GM19438 (cell line): Measurements from ENCODE around the gene HLX.

Source experiments
- ATAC-seq: cut with Tn5 transposase; IDR thresholded peaks from one replicate; pipeline ENCODE4 v1.9.1; 2021; ENCODE audit warnings: low read depth; ENCODE audit not compliant: unreplicated experiment

Gene HLX

GRCh38 chr1:220922951-220923350 lies 43.7 kb downstream of the HLX start:
- no peak for ATAC-seq

- ATAC-seq, result no peak
Observed at GRCh38 chr1:220924331-220924970, 45.2 kb downstream of the HLX start.

GRCh38 chr1:220925707-220926106 lies 46.5 kb downstream of the HLX start:
- ATAC-seq, result no peak

GRCh38 chr1:220926146-220926545 lies 46.9 kb downstream of the HLX start:
- no peak for ATAC-seq

GRCh38 chr1:220927442-220927841 lies 48.2 kb downstream of the HLX start:
- ATAC-seq, result no peak

- no peak for ATAC-seq
Observed at GRCh38 chr1:220928320-220928719, 49.1 kb downstream of the HLX start.

GRCh38 chr1:220928725-220929300 lies 49.6 kb downstream of the HLX start:
- no peak for ATAC-seq

- ATAC-seq, result no peak
Observed at GRCh38 chr1:220929304-220929703, 50.1 kb downstream of the HLX start.
